Measurements from ENCODE around the gene ZNF318.

Gene ZNF318

DNA sequence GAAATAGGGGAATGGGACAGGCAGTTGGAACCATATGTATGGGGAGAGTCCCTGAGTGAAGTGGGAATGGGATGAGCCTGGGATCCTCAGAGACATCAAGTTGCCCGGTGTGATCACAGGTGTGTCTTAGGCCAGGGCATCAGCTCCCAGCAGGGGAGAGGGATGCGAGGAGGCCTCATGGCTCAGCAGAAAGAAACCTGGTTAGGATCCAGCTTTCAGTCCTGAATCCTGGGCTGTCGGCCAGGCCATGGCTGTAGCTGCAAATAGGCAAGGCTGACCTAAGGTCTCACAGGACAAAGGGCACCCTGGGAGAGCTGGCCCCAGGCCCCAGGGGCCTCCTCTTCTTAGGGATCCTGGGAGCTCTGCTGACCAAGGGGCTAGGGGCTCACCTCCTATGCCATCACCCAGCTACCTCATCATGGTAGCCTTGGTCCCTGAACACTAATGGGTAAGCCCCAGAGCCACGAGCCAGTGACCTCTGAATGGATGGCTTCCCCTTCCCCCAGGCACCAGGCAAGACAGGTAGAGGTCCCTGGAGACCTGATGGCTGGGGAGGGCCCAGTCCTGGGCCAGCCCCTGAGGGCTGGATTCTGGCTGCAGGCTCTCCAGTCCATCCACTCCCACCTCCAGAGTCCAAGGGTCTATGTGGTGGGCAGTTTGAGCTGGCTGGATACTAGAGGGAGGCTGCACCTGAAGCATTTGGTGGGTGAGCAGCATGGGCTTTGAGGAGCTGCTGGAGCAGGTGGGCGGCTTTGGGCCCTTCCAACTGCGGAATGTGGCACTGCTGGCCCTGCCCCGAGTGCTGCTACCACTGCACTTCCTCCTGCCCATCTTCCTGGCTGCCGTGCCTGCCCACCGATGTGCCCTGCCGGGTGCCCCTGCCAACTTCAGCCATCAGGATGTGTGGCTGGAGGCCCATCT lies 71.5 kb downstream of the ZNF318 start, which contains the start of gene SLC22A7:
Gene SLC22A7, plus strand, starts transcription at position 617 of the 921 bp plus-strand sequence. Its CDS starts 99 bp downstream, at position 716.
- no peaks in the 10 kb centered on the region for H3K4me1 Mint-ChIP-seq (ENCODE audit: low read depth)
- no peak within 1 kb of the TSS for H3K27ac Mint-ChIP-seq

DNA sequence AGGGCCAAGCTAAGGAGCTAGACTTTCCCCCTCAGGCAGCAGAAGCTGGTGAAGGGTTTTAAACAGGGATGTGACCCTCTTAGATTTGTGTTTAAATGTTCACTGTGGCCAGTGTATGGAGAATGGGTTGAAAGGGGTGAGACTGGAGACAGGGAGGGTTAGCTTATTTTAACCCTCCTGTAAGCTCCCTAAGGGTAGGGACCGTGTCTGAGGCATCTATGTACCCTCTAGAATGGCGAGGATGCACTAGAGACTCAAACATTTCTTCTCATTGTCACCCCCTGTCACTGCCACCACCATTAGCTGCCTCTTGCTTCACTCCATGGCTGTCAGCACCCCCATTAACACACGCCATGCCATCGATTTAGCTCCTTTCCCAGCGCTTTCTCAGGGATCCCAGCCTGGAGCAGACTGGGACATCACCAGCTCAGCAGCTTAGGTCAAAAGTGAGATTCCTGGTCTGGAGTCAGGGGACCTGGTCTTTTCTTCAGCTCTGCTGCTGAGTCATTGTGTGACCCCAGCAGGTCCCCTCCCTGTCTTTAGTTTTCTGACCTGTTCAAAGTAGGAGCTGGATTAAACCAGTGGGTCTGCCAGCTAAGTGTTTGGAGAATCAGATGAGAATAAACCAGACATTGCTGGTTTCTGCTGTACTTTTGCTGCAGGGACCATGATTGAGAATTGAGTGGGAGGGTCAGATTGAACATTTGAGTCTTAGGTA lies 72.5 kb downstream of the ZNF318 start:
- DNase-seq (ENCODE audit: low spot score) = no peak
- Mint-ChIP-seq H3K27ac (no peak overlapping the region), H3K36me3 (ENCODE audit: low read depth) (no peaks in the 10 kb centered on the region), H3K4me1 (ENCODE audit: low read depth) (no peaks in the 10 kb centered on the region), H3K4me3 (no peak overlapping the region), H3K9me3 (no peaks in the 10 kb centered on the region), H3K27me3 (ENCODE audit: low read depth) (peaks cover 14% of the 10 kb centered on the region)

More for the DNA sequence above, 71.5 kb downstream of the ZNF318 start, which contains the start of gene SLC22A7:
- Mint-ChIP-seq H3K36me3 (ENCODE audit: low read depth) (no peaks in the 10 kb centered on the region), H3K4me3 (no peak within 1 kb of the TSS), H3K9me3 (no peaks in the 10 kb centered on the region), H3K27me3 (ENCODE audit: low read depth) (peaks cover 14% of the 10 kb centered on the region)
- no peak for DNase-seq (ENCODE audit: low spot score)

DNA sequence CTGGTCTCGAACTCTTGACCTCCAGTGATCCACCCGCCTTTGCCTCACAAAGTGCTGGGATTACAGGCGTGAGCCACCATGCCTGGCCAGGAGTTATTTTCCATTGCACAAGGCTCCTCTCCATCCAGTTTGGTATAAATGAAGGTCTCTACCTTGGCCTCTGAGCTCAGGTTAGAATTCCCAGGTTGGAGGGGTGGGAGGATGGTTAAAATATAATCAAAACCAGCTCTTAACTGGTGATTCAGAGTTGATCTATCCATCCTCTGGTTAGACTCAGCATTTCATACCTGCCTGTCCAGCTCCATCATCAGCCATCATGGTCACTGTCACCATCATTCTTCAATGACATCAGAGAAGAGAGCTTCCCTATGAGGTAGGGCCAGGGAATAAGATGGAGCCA lies 74.0 kb downstream of the ZNF318 start:
- Mint-ChIP-seq H3K36me3 (ENCODE audit: low read depth) (no peaks in the 10 kb centered on the region), H3K27ac (no peak overlapping the region), H3K4me1 (ENCODE audit: low read depth) (no peaks in the 10 kb centered on the region), H3K27me3 (ENCODE audit: low read depth) (peaks cover 15% of the 10 kb centered on the region), H3K9me3 (no peaks in the 10 kb centered on the region), H3K4me3 (no peak overlapping the region)
- no peak for DNase-seq (ENCODE audit: low spot score)

DNA sequence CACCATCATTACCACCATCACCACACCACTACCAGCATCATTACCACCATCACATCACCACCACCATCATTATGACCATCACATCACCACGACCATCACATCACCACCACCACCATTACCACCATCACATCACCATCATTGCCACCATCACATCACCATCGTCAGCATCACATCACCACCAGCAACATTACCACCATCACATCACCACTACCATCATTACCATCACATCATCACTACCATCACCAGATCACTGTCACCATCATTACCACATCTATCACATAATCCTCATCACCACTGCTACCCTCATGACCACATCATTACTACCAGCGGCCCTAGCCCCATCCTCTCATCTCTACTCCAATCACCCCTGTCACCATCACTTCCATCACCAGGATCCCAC lies 74.9 kb downstream of the ZNF318 start:
- H3K36me3 Mint-ChIP-seq (ENCODE audit: low read depth) = no peaks in the 10 kb centered on the region
- H3K9me3 Mint-ChIP-seq = no peaks in the 10 kb centered on the region
- H3K27ac Mint-ChIP-seq = no peak overlapping the region
- no peak overlapping the region for H3K4me3 Mint-ChIP-seq
- no peaks in the 10 kb centered on the region for H3K4me1 Mint-ChIP-seq (ENCODE audit: low read depth)
- H3K27me3 Mint-ChIP-seq (ENCODE audit: low read depth) = peaks cover 16% of the 10 kb centered on the region
- no peak for DNase-seq (ENCODE audit: low spot score)

DNA sequence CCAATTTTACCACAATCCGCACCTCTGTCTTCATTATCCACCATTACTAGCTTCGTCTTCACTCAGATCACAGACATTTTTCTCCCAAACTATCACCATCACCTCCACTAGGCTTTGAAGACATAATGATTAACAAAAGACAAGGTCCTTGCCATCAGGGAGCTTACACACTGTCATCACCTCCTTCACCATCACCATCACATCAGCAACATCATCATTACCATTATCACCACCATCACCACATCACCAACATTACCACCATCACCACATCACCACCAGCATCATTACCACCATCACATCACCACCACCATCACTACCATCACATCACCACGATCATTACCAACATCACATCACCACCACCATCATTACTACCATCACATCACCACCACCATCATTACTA lies 75.7 kb downstream of the ZNF318 start:
- no peak for DNase-seq (ENCODE audit: low spot score)
- peaks cover 17% of the 10 kb centered on the region for H3K27me3 Mint-ChIP-seq (ENCODE audit: low read depth)
- no peak overlapping the region for H3K27ac Mint-ChIP-seq
- no peak overlapping the region for H3K4me3 Mint-ChIP-seq
- no peaks in the 10 kb centered on the region for H3K36me3 Mint-ChIP-seq (ENCODE audit: low read depth)
- no peaks in the 10 kb centered on the region for H3K9me3 Mint-ChIP-seq
- no peaks in the 10 kb centered on the region for H3K4me1 Mint-ChIP-seq (ENCODE audit: low read depth)

DNA sequence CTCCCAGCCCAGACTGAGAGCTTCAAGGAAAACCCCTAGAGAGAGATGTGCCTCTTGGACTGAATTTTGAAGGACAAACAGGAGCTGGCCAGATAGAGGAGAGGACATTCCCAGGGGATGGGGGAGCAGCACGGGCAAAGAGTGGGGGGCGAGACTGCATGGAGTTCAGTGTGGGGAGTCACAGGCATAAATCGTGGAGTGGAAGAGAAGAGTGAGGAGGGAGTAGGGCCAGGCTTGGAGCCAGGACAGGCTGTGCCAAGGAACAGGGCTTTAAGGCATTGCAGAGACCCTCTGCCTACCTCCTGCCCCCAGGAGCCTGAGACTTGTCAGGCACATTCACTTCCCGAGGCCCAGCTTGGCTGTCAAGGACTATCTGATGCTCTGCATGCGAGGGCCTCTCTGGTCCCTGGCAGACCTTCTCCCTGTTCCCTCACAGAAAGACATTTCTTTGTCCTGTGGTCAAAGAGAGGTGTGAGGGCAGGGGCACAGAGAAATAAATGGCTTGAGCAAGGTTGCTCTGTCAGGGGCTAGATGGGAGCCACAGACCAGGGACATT lies 76.6 kb downstream of the ZNF318 start:
- Mint-ChIP-seq H3K9me3 (no peaks in the 10 kb centered on the region), H3K27me3 (ENCODE audit: low read depth) (peaks cover 17% of the 10 kb centered on the region), H3K4me1 (ENCODE audit: low read depth) (no peaks in the 10 kb centered on the region), H3K36me3 (ENCODE audit: low read depth) (no peaks in the 10 kb centered on the region), H3K27ac (no peak overlapping the region), H3K4me3 (no peak overlapping the region)
- DNase-seq (ENCODE audit: low spot score) = no peak

DNA sequence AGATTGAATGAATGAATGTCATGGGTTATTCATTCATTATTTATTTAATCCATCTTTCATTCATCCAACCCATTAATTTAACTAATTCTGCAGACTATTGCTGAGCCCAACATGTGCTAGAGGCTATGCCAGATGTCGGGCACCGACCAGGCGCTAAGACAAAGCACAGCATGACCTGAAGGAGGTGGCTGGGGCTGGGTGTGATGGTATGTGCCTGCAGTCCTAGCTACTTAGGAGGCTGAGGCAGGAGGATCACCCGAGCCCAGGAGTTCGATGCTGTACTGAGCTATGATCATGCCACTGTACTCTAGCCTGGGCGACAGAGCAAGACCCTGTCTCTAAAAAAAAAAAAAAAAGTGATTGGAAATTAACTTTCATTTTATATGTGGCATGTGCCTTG lies 77.1 kb downstream of the ZNF318 start:
- no peak overlapping the region for H3K27ac Mint-ChIP-seq
- H3K36me3 Mint-ChIP-seq (ENCODE audit: low read depth) = no peaks in the 10 kb centered on the region
- H3K4me1 Mint-ChIP-seq (ENCODE audit: low read depth) = no peaks in the 10 kb centered on the region
- DNase-seq (ENCODE audit: low spot score) = no peak
- no peaks in the 10 kb centered on the region for H3K9me3 Mint-ChIP-seq
- no peak overlapping the region for H3K4me3 Mint-ChIP-seq
- peaks cover 20% of the 10 kb centered on the region for H3K27me3 Mint-ChIP-seq (ENCODE audit: low read depth)

DNA sequence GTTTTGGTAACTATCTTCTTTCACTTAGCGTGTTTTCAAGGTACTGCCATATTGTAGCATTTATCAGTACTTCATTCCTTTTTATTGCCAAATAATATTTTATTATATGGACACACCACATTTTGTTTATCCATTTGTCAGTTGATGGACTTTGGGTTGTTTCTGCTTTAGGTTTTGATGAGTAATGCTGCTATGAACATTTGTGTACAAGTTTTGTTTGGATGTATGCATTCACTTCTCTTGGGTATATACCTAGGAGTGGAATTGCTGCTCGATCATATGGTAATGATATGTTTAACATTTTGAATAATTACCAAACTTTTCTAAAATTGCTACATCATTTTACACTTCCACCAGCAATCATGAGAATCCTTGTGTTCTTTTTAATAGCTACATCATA lies 77.7 kb downstream of the ZNF318 start:
- Mint-ChIP-seq H3K9me3 (no peaks in the 10 kb centered on the region), H3K27me3 (ENCODE audit: low read depth) (peaks cover 20% of the 10 kb centered on the region), H3K4me1 (ENCODE audit: low read depth) (no peaks in the 10 kb centered on the region), H3K36me3 (ENCODE audit: low read depth) (no peaks in the 10 kb centered on the region), H3K4me3 (no peak overlapping the region), H3K27ac (no peak overlapping the region)
- DNase-seq (ENCODE audit: low spot score) = no peak

DNA sequence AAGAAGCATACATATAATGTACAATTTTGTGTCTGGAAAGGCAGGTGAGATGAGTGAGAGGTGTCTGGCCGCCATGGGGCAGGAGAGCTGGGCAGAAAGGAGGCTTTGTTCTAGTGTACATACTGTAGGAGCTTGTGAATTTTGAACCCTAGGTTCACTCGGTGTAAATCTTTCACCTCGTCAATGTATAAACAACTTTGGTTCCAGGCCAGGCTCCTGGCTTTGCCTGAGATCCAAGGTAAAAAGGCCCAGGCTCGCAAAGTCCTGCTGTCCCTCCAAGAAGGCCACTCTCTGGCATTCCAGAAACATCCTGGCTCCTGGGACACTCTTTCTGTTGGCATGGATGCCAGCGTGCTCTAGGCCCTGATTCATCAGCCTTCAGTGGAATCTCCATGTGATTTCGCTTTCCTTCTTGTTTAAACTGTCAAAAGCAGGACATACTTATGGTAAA lies 78.5 kb downstream of the ZNF318 start:
- no peak for DNase-seq (ENCODE audit: low spot score)
- Mint-ChIP-seq H3K9me3 (no peaks in the 10 kb centered on the region), H3K36me3 (ENCODE audit: low read depth) (no peaks in the 10 kb centered on the region), H3K27ac (no peak overlapping the region), H3K4me3 (no peak overlapping the region), H3K4me1 (ENCODE audit: low read depth) (no peaks in the 10 kb centered on the region), H3K27me3 (ENCODE audit: low read depth) (peaks cover 23% of the 10 kb centered on the region)

DNA sequence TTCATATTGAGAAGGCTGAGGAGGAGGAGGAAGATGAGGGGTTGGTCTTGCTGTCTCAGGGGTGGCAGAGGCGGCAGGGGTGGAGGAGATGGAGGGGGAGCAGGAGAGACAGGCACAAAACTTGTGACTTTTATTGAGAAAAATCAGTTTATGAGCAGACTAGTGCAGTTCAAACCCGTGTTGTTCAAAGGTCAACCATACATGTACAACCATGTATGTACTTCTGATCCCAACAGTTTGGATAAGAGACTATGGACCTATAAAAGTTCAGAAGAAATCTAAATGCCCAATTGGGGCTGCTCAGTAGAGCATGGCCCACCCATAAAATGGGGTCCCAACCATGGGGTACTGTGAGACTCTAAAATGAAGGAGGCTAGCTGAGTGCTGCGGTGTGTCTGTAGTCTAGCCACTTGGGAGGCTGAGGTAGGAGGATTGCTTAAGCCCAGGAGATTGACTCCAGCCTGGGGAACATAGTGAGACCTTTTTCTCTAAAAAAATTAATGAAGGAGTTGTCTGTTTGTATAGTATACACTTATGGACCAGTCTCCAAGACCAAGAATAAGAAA lies 79.0 kb downstream of the ZNF318 start:
- H3K4me3 Mint-ChIP-seq = no peak overlapping the region
- no peaks in the 10 kb centered on the region for H3K4me1 Mint-ChIP-seq (ENCODE audit: low read depth)
- no peak for DNase-seq (ENCODE audit: low spot score)
- no peaks in the 10 kb centered on the region for H3K36me3 Mint-ChIP-seq (ENCODE audit: low read depth)
- H3K9me3 Mint-ChIP-seq = no peaks in the 10 kb centered on the region
- H3K27ac Mint-ChIP-seq = no peak overlapping the region
- peaks cover 28% of the 10 kb centered on the region for H3K27me3 Mint-ChIP-seq (ENCODE audit: low read depth)

DNA sequence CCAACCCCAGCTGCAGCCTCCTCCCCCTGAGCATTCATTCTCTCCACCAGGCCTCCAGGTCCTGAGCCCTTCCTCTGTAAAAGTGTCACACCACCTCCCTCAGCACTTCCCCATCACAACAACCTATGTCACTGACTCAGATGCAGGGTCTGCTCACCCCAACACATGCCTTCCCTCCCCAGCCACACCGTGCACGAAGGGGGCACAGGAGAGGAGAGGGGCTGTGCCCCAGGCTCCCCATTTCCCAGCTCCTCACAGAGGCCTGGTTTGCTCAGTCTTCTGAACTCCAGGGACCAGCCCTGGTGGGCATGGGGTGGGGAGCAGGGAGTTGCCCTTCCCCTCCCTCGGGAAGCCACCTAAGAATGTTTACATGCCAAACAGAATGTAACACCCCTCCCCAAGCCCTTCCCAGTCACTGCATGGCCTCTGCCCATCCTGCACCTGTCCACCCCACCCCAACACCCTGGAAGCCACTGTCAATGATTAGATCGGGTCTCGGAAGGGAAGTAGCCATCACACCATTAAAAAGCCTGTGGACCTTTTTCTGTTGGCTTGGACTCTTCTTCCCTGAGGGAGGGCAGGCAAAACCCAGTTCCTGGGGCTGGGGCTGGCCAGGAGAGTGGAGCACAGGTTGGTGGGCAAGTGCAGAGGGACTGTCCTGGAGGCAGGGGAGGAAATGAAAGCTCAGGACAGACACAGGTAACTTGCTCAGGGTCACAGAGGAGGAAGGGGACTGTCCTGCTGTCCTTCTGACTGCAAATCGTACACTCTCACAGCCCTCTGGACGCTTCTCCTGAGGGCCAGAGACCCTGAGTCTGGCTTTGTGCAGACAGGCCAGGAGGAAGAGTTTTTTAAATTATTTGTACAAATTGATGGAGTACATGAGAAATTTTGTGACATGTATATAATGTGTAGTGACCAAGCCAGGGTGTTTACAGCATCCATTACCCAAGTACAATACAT lies 81.4 kb downstream of the ZNF318 start:
- Mint-ChIP-seq H3K9me3 (no peaks in the 10 kb centered on the region), H3K27ac (no peak overlapping the region), H3K27me3 (ENCODE audit: low read depth) (peaks cover 32% of the 10 kb centered on the region), H3K36me3 (ENCODE audit: low read depth) (no peaks in the 10 kb centered on the region), H3K4me1 (ENCODE audit: low read depth) (no peaks in the 10 kb centered on the region), H3K4me3 (no peak overlapping the region)
- no peak for DNase-seq (ENCODE audit: low spot score)

DNA sequence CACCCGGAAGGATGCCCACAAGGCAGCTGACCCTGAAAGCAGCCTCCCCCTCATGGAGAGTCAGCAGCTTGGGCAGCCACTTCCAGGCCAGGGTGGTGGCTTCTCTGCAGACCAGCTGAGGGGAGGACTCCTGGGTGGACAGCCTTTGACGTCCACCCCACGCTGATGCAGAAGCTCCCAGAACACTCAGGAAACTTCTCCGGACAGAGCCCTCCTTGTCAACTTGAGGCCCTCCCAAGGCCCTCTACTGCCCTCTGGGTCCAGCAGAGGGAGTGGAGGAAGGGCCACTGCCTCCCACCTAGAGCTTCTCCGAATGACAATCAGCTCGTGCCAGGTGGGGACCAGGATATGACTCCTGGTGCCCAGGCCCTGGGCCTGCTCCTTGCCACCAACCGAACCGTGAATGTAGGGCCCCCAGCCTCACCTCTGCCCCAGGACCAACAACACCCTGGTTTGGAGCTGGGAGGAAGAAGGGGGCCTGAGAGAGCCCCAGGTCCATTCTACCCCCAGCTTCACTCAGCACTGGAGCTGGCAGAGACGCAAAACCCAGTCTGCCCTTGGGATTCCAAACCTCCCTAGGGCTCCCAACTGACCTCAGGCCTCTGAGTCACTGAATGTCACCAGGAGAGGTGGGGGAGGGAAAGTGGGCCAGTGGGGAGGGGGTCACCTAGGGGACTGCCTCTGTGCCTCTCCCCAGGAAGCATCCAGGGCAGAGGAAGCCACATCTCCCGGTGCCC lies 82.3 kb downstream of the ZNF318 start:
- H3K4me1 Mint-ChIP-seq (ENCODE audit: low read depth) = no peaks in the 10 kb centered on the region
- no peak for DNase-seq (ENCODE audit: low spot score)
- no peak overlapping the region for H3K4me3 Mint-ChIP-seq
- H3K9me3 Mint-ChIP-seq = no peaks in the 10 kb centered on the region
- H3K27me3 Mint-ChIP-seq (ENCODE audit: low read depth) = peaks cover 36% of the 10 kb centered on the region
- H3K27ac Mint-ChIP-seq = no peak overlapping the region
- H3K36me3 Mint-ChIP-seq (ENCODE audit: low read depth) = no peaks in the 10 kb centered on the region

All from T-helper 2 cell treated with Interferon-gamma antibody and Interleukin-4, amounts not matched to agents 5 μg/mL and 100 μg/mL, for 36 hours (primary cell).